Measurements from ENCODE around the gene NR3C2. TPM values are rescaled to one million over a fixed set of nuclear protein-coding genes. Genes with fewer than 3 reads are reported as not detected.

Gene NR3C2
- total and polyA plus RNA-seq, 7 donors: 0.70 to 17.9 (median 7.5) TPM

DNA sequence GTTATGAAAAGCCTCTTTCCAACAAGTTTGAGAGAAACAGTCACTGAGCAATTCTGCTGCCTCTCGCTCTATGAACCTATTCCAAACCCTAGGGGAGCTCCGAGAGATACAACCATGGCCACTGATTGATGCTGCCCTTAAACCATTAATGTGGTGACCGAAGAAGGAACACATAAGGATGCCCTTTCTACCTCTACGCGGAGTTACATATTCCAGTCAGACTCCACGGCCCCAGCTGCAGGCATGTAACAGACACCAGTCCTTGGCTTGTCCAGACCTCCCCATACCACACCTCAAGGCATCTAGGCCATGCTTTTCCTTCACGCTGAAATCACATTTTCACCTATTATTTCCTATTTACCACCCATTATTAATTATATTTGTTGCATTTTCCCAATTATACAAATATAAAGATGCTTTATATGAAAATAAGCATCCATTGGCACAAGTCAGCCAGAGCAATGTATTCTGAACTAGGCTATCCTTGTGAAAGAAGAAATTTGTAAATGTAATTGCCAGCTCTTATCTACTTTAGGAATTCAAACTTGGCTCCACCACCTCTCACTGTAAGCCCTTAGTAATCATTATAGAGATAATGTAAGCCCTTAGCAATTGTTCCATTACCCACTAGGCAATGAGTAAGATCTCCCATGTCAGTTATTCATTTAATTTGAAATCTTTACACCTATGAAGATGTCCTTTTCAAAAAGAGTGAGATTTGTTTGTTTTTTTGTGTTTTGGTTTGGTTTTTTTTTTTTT lies 338.4 kb downstream of the NR3C2 start:
- DNase-seq: no peak
- H3K36me3 ChIP-seq (ENCODE audit: insufficient read depth in 1 of 2, low read depth in 1 of 2): no peaks in the 10 kb centered on the region
- TF ChIP-seq, protein P1, sequence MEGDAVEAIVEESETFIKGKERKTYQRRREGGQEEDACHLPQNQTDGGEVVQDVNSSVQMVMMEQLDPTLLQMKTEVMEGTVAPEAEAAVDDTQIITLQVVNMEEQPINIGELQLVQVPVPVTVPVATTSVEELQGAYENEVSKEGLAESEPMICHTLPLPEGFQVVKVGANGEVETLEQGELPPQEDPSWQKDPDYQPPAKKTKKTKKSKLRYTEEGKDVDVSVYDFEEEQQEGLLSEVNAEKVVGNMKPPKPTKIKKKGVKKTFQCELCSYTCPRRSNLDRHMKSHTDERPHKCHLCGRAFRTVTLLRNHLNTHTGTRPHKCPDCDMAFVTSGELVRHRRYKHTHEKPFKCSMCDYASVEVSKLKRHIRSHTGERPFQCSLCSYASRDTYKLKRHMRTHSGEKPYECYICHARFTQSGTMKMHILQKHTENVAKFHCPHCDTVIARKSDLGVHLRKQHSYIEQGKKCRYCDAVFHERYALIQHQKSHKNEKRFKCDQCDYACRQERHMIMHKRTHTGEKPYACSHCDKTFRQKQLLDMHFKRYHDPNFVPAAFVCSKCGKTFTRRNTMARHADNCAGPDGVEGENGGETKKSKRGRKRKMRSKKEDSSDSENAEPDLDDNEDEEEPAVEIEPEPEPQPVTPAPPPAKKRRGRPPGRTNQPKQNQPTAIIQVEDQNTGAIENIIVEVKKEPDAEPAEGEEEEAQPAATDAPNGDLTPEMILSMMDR (IDR thresholded peaks at IDR 0.05): no peak
- H3K27me3 ChIP-seq (ENCODE audit: insufficient read depth in 3 of 3, low read length in 2 of 3): no peaks in the 10 kb centered on the region
- no peaks in the 10 kb centered on the region for H3K4me1 ChIP-seq
- peaks cover 7% of the 10 kb centered on the region for H3K9me3 ChIP-seq
- ATAC-seq: no peak
- intact Hi-C loops (cut with DNase I): no loop called here
- H3K27ac ChIP-seq: no peak overlapping the region
- no peak overlapping the region for H3K4me3 ChIP-seq
- WGBS, 3 donors: 88 to 95% (median 92%) methylated on average over 7 of the region's 7 CpGs

DNA sequence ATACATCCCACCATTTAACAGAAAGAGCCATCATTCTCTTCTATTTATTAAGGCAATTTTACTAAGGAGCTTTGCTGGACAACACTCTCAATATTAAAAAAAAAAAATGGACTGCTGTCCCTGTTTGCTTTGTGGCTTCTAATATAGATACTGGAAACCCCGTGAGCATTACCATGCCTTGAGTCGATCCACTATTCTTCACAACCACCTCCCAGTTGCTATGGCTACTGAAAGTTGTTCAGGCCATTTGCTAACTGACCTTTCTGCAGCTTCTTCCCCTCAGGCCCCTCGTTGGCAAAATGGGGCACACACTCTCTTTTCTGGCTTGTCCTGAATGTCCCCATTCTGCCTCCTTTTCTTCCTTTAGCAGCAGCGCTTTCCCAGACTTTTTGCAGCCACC lies 340.4 kb downstream of the NR3C2 start:
- WGBS, 3 donors: 51 to 69% (median 68%) methylated on average over 4 of the region's 4 CpGs
- TF ChIP-seq, protein P1 (IDR thresholded peaks at IDR 0.05): no peak
- peaks cover 5% of the 10 kb centered on the region for H3K9me3 ChIP-seq
- H3K36me3 ChIP-seq (ENCODE audit: insufficient read depth in 1 of 2, low read depth in 1 of 2): no peaks in the 10 kb centered on the region
- H3K27ac ChIP-seq: no peak overlapping the region
- H3K4me1 ChIP-seq: no peaks in the 10 kb centered on the region
- ATAC-seq (no peak), DNase-seq (no peak)
- no peaks in the 10 kb centered on the region for H3K27me3 ChIP-seq (ENCODE audit: insufficient read depth in 3 of 3, low read length in 2 of 3)
- intact Hi-C loops (cut with DNase I): no loop called here
- H3K4me3 ChIP-seq: no peak overlapping the region

DNA sequence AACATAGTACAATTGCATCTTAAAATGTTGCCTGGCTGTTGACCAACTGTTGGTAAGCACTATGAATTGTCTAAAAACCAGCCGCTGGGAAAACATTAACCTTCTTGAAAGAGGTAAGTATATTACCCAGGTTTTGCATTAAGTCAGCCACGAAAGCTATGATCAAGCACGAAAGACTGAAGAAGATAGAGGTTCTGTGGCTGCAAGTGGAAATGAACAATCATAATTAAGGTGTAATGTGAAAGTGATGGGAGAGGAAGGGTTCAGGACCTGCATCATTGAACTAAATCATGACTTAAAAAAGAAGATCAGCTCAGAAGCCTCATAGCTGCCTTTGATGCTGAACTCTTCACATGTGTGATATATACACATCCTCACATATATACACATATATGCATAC lies 341.0 kb downstream of the NR3C2 start:
- intact Hi-C loops (cut with DNase I): no loop called here
- Histone ChIP-seq H3K36me3 (ENCODE audit: insufficient read depth in 1 of 2, low read depth in 1 of 2) (no peaks in the 10 kb centered on the region), H3K27me3 (ENCODE audit: insufficient read depth in 3 of 3, low read length in 2 of 3) (no peaks in the 10 kb centered on the region), H3K4me3 (no peak overlapping the region), H3K9me3 (no peaks in the 10 kb centered on the region), H3K4me1 (no peaks in the 10 kb centered on the region), H3K27ac (no peak overlapping the region)
- TF ChIP-seq, protein P1 (IDR thresholded peaks at IDR 0.05): no peak
- 65 to 96% (median 92%) methylated on average over 3 of the region's 3 CpGs for WGBS, 3 donors
- DNase-seq (no peak), ATAC-seq (no peak)

DNA sequence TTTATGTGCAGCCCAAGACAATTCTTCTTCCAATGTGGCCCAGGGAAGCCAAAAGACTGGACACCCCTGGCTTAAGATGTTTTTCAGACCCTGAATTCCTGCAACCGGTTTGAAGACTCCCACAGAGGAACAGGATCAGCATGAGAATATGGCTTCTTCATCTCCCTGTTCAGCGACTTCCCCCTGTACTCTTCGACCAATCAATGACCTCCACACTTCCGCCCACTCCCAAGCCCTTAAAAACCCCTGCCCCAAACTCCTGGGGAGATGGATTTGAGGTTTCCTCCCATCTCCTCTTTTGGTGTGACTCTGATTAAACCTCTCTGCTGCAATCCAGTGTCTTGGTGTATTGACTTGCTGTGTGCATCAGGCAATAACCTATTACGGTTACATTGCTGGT lies 344.4 kb downstream of the NR3C2 start:
- no peaks in the 10 kb centered on the region for H3K27me3 ChIP-seq (ENCODE audit: insufficient read depth in 3 of 3, low read length in 2 of 3)
- intact Hi-C loops (cut with DNase I): no loop called here
- 93 to 94% (median 94%) methylated on average over 5 of the region's 5 CpGs for WGBS, 3 donors
- H3K9me3 ChIP-seq: no peaks in the 10 kb centered on the region
- no peak overlapping the region for H3K27ac ChIP-seq
- peaks cover 14% of the 10 kb centered on the region for H3K4me1 ChIP-seq
- H3K4me3 ChIP-seq: no peak overlapping the region
- TF ChIP-seq, protein P1 (IDR thresholded peaks at IDR 0.05): no peak
- H3K36me3 ChIP-seq (ENCODE audit: insufficient read depth in 1 of 2, low read depth in 1 of 2): no peaks in the 10 kb centered on the region
- no peak for DNase-seq
- ATAC-seq: no peak
